GM13976 (cell line): ENCODE measurements around the gene FAAP20.

Source experiments
- DNase-seq: peaks from one replicate; pipeline ENCODE4 v3.0.0; 2012; ENCODE audit warnings: low spot score
- in situ Hi-C: fragments of 300-500 bp; cut with MboI; formaldehyde crosslinking; loops from one replicate; pipeline ENCODE4 v1.12.0; 2022; ENCODE audit warnings: low sequenced_read_pairs, mixed read lengths, inconsistent platforms; ENCODE audit not compliant: unreplicated experiment
- TF ChIP-seq, protein P1 (sequence below): IDR thresholded peaks from 2 replicates; pipeline ENCODE4 v1.5.1; 2012; ENCODE audit warnings: borderline replicate concordance, mild to moderate bottlenecking; ENCODE audit not compliant: insufficient read depth; ENCODE audit errors: extremely low read depth, missing control alignments, control extremely low read depth

Gene FAAP20

DNA sequence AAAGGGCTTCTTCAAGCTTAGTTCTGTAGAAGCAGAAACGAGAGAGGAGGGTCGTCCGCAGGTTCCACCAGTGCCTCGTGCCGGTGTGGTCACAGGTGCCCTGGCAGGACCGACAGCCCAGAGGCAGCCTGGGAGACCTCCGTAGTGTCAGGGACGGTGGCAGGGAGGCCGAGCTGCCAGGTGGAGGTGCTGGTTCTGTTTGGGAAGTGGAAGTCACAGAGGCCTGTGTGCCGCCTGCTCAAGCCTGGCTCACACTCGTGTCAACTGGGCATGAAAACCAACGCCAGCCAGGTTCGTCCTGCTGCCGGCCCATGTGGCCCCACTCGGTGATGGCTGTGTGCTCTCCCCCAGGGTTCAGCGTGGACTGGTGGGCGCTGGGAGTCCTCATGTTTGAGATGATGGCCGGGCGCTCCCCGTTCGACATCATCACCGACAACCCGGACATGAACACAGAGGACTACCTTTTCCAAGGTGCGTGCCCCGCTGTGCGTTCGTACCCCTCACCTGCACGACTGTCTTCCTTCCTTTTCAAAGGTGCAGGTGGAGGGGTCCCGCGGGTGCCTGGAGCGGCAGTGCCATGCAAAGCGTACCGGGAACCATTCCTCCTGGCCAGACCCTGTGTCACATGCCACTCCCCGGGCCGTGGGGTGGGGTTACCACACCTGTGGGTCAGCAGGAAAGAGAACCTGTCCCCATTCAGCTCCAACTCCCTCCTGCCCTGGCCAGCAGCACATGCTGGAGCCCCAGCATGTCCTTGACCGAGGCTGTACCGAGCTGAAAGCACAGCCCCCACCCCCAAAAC is 20.8 kb downstream of the FAAP20 start:
- DNase-seq: no peak
- in situ Hi-C loops: no loop called here
- TF ChIP-seq, protein P1, sequence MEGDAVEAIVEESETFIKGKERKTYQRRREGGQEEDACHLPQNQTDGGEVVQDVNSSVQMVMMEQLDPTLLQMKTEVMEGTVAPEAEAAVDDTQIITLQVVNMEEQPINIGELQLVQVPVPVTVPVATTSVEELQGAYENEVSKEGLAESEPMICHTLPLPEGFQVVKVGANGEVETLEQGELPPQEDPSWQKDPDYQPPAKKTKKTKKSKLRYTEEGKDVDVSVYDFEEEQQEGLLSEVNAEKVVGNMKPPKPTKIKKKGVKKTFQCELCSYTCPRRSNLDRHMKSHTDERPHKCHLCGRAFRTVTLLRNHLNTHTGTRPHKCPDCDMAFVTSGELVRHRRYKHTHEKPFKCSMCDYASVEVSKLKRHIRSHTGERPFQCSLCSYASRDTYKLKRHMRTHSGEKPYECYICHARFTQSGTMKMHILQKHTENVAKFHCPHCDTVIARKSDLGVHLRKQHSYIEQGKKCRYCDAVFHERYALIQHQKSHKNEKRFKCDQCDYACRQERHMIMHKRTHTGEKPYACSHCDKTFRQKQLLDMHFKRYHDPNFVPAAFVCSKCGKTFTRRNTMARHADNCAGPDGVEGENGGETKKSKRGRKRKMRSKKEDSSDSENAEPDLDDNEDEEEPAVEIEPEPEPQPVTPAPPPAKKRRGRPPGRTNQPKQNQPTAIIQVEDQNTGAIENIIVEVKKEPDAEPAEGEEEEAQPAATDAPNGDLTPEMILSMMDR: no peak

DNA sequence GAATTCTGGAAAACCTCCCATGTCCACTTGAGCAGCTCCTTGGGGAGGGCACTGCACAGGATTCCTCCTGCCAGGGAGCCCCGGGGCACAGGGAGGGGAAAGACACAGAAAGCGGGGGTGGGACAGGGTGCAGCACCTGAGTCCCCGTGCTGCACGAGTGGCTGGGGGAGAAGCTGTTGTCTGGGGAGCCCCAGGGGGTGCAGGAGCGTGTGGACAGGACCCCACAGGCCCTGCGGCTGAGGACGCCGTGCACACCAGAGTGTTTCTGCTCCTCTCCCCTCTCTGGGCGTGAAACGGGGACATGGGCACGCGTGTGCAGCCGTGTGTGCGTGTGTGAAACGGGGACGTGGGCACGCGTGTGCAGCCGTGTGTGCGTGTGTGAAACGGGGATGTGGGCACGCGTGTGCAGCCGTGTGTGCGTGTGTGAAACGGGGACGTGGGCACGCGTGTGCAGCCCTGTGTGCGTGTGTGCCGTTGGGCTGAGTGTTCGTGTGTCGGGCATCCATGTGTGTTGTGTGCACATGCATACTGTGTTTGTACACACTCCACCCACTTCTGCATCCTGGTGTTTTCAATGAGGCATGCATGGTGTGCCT is 21.9 kb downstream of the FAAP20 start:
- TF ChIP-seq, protein P1: no peak
- DNase-seq: no peak
- in situ Hi-C loops: no loop called here

GRCh38 chr1:2172012-2172411 is 22.6 kb downstream of the FAAP20 start:
- in situ Hi-C loops: no loop called here
- TF ChIP-seq, protein P1: no peak
- DNase-seq: no peak

DNA sequence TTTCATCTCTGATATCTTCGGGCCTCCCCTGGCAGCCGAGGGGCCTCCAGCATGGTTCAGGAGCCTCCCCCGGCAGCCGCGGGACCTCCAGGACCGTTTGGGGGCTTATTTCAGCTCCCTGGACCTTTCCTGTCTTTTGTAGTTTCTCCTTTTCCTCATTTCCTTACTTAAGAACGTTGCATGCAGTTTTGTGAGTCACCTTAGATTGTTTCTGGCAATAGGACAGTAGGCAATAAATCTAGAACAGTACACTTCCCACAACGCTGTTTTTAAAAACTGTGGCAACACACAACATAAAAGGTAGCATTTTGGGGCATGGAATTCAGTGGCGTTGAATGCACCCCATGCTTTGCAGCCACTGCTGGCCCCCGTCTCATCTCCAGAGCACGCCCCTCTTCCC is 24.4 kb downstream of the FAAP20 start:
- in situ Hi-C loops: no loop called here

DNA sequence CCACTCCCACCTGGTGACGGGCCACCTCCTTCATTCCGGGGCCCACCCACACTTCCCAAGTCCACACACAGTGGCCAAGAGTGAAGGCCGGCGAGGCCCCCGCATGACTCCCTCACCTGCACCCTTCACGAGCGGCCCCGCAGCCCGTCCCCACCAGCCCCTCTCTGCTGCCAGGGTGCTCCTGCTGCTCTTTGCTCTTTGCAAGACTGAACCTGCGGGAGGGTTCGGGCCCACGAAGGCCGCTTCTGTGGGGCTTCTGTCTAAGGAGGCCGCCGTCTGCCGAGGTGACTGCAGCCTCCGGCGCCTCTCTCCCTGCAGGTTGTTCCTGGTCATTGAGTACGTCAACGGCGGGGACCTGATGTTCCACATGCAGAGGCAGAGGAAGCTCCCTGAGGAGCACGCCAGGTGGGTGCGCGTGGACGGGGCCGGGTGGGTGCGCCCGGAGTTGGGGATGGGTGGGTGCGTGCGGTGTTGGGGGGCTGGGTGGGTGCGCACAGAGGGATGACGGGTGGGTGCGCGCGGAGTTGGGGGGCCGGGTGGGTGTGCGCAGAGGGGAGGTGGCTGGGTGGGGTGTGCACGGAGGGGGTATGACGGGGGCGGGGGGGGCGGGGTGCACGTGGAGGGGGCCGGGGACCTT is 25.3 kb downstream of the FAAP20 start:
- in situ Hi-C loops: no loop called here
- TF ChIP-seq, protein P1: no peak
- DNase-seq: no peak

More for the DNA sequence above, 24.4 kb downstream of the FAAP20 start:
- TF ChIP-seq, protein P1: no peak
- DNase-seq: no peak

DNA sequence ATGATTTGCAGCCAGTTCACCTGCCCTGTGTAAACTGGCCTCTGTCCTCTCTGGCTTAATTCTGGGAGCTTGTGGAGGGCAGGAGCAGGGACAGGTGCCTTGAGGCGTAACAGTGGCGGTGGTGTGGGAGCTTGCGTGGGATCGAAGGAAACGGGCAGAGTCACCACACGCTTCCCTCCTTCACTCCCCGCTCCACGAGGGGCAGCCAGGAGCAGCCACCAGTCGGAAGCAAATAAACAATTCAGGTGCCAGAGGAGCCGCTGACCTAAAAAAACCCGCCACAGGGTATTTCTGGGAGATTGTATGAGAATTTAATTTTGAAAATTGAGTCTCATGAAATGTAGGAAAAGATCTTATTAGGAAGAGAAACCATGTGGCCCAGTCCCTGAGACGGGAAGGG is 26.0 kb downstream of the FAAP20 start:
- in situ Hi-C loops: no loop called here
- TF ChIP-seq, protein P1: no peak
- no peak for DNase-seq
